Cardiac muscle cell (in vitro differentiated cells and primary cell): ENCODE results near the gene ID1. TPM values are rescaled to one million over a fixed set of nuclear protein-coding genes. Genes with fewer than 3 reads are reported as not detected.

Source experiments
- DNase-seq, 2 donors: peaks; one replicate each; pipeline versions ENCODE4 v3.0.0 to v3.0.0-alpha.2; 2010 to 2017; ENCODE audit warnings: low read depth in 1 of 2, low spot score in 1 of 2
- H3K27ac ChIP-seq: fragments of 200-600 bp; sonication (generic); 2 replicates; pipeline ENCODE4 v1.5.1; 2016
- H3K27me3 ChIP-seq: fragments of 200-600 bp; sonication (generic); 2 replicates; pipeline ENCODE4 v1.6.0; 2016; ENCODE audit warnings: control low read depth
- H3K36me3 ChIP-seq: fragments of 200-600 bp; sonication (generic); 2 replicates; pipeline ENCODE4 v1.5.1; 2016; ENCODE audit warnings: control low read depth
- H3K4me1 ChIP-seq: fragments of 200-600 bp; sonication (generic); 2 replicates; pipeline ENCODE4 v1.8.1; 2017; ENCODE audit warnings: low read depth, mild to moderate bottlenecking, mixed run types
- H3K4me3 ChIP-seq: fragments of 200-600 bp; sonication (generic); 2 replicates; pipeline ENCODE4 v1.5.1; 2016; ENCODE audit warnings: mild to moderate bottlenecking
- H3K9me3 ChIP-seq: fragments of 200-600 bp; sonication (generic); 2 replicates; pipeline ENCODE4 v1.5.1; 2017; ENCODE audit warnings: low read depth, mild to moderate bottlenecking, control low read depth
- polyA plus RNA-seq: library from polyadenylated mRNA; unstranded; fragments of >200 nt; fragmentation: Nextera tagmentation; extraction: Ambion mirVana; gene quantifications from 2 replicates; pipeline ENCODE4 v1.2.1, GENCODE V29; 2016
- total RNA-seq: library from RNA; depleted of rRNA; stranded (reverse); fragments of >200 nt; gene quantifications from 2 replicates; pipeline ENCODE4 v1.2.3, GENCODE V29; 2016
- TF ChIP-seq, protein P1 (sequence below): IDR thresholded peaks from 2 replicates; pipeline ENCODE4 v1.5.1; 2012; ENCODE audit warnings: low read depth, mild to moderate bottlenecking, low read length

The ID1 gene
- total and polyA plus RNA-seq, 2 experiments from 2014 or later = 152 to 766 TPM

GRCh38 chr20:31654534-31654933 is 49.4 kb downstream of the ID1 start:
- Histone ChIP-seq H3K27ac (no peak overlapping the region), H3K36me3 (no peaks in the 10 kb centered on the region), H3K27me3 (no peaks in the 10 kb centered on the region), H3K4me3 (no peak overlapping the region), H3K4me1 (no peaks in the 10 kb centered on the region), H3K9me3 (no peaks in the 10 kb centered on the region)
- TF ChIP-seq, protein P1, sequence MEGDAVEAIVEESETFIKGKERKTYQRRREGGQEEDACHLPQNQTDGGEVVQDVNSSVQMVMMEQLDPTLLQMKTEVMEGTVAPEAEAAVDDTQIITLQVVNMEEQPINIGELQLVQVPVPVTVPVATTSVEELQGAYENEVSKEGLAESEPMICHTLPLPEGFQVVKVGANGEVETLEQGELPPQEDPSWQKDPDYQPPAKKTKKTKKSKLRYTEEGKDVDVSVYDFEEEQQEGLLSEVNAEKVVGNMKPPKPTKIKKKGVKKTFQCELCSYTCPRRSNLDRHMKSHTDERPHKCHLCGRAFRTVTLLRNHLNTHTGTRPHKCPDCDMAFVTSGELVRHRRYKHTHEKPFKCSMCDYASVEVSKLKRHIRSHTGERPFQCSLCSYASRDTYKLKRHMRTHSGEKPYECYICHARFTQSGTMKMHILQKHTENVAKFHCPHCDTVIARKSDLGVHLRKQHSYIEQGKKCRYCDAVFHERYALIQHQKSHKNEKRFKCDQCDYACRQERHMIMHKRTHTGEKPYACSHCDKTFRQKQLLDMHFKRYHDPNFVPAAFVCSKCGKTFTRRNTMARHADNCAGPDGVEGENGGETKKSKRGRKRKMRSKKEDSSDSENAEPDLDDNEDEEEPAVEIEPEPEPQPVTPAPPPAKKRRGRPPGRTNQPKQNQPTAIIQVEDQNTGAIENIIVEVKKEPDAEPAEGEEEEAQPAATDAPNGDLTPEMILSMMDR = no peak
- no peak for DNase-seq

Other genes with a start within 250 kb of the ID1 start
- gene DEFB118, start 236.7 kb upstream of the ID1 start, total RNA-seq = not detected in 2 replicates
- not detected in 2 replicates for gene DEFB118, start 236.7 kb upstream of the ID1 start, polyA plus RNA-seq
- gene DEFB119, start 214.7 kb upstream of the ID1 start, total RNA-seq = not detected in 2 replicates
- not detected in 2 replicates for gene DEFB119, start 214.7 kb upstream of the ID1 start, polyA plus RNA-seq
- gene DEFB121, start 199.1 kb upstream of the ID1 start, total RNA-seq = not detected in 2 replicates
- not detected in 2 replicates for gene DEFB121, start 199.1 kb upstream of the ID1 start, polyA plus RNA-seq
- not detected in 2 replicates for gene DEFB123, start 164.7 kb upstream of the ID1 start, total RNA-seq
- gene DEFB123, start 164.7 kb upstream of the ID1 start, polyA plus RNA-seq = not detected in 2 replicates
- not detected in 2 replicates for gene DEFB124, start 130.2 kb upstream of the ID1 start, total RNA-seq
- not detected in 2 replicates for gene DEFB124, start 130.2 kb upstream of the ID1 start, polyA plus RNA-seq
- not detected in 2 replicates for gene REM1, start 130.0 kb upstream of the ID1 start, total RNA-seq
- not detected in 2 replicates for gene REM1, start 130.0 kb upstream of the ID1 start, polyA plus RNA-seq
- gene HM13, start 90.8 kb upstream of the ID1 start, total RNA-seq = 49.8 and 62.6 TPM in 2 replicates
- gene HM13, start 90.8 kb upstream of the ID1 start, polyA plus RNA-seq = 125 and 170 TPM in 2 replicates
- gene COX4I2, start 32.6 kb downstream of the ID1 start, total RNA-seq = not detected in 2 replicates
- gene COX4I2, start 32.6 kb downstream of the ID1 start, polyA plus RNA-seq = 0.81 and 0.97 TPM in 2 replicates
- 74.6 and 81.2 TPM in 2 replicates for gene BCL2L1, start 117.6 kb downstream of the ID1 start, total RNA-seq
- 37.8 and 40.5 TPM in 2 replicates for gene BCL2L1, start 117.6 kb downstream of the ID1 start, polyA plus RNA-seq
- 15.2 and 120 TPM in 2 replicates for gene TPX2, start 134.0 kb downstream of the ID1 start, total RNA-seq
- 12.3 and 91.0 TPM in 2 replicates for gene TPX2, start 134.0 kb downstream of the ID1 start, polyA plus RNA-seq
- gene MYLK2, start 214.1 kb downstream of the ID1 start, total RNA-seq = 0.15 TPM in 1 of 2 replicates, not detected in the other
- 0.26 TPM in 1 of 2 replicates, not detected in the other for gene MYLK2, start 214.1 kb downstream of the ID1 start, polyA plus RNA-seq
- 0.07 and 0.83 TPM in 2 replicates for gene FOXS1, start 240.3 kb downstream of the ID1 start, total RNA-seq
- gene FOXS1, start 240.3 kb downstream of the ID1 start, polyA plus RNA-seq = 0.23 TPM in 1 of 2 replicates, not detected in the other